Esophagus muscularis mucosa (tissue), 4 donors: ENCODE results near the gene P4HTM.

Source experiments
- CTCF ChIP-seq, 3 experiments: fragments of 200-600 bp in 2 of 3; fragments of 450-650 bp in 1 of 3; sonication (generic) in 2 of 3; IDR thresholded peaks; one replicate each; pipeline ENCODE4 v1.5.1; 2017 to 2019; ENCODE audit warnings: antibody characterized with exemption in 3 of 3, mild to moderate bottlenecking in 2 of 3, moderate library complexity in 1 of 3
- EP300 ChIP-seq: sonication (generic); formaldehyde crosslinking; IDR thresholded peaks from one replicate; pipeline ENCODE4 v1.6.1; 2017; ENCODE audit warnings: antibody characterized with exemption
- POLR2A ChIP-seq: fragments of 450-650 bp; IDR thresholded peaks from one replicate; pipeline ENCODE4 v1.6.1; 2017; ENCODE audit warnings: antibody characterized with exemption, moderate library complexity, mild to moderate bottlenecking, low read depth
- POLR2AphosphoS5 ChIP-seq, 2 donors: sonication (generic); formaldehyde crosslinking; IDR thresholded peaks; one replicate each; pipeline ENCODE4 v1.6.1; 2017; ENCODE audit warnings: antibody characterized with exemption in 2 of 2

- TF ChIP-seq CTCF (IDR thresholded peaks at IDR 0.05) (no peak), EP300 (no peak), POLR2A (no peak), POLR2AphosphoS5 (IDR thresholded peaks at IDR 0.05) (no peak)
Measured at GRCh38 chr3:48974076-48974864, 15.8 kb upstream of the P4HTM start.
